Renal pelvis (tissue), 4 donors: ENCODE data around the gene NAALADL2. TPM values are rescaled to one million over a fixed set of nuclear protein-coding genes. Genes with fewer than 3 reads are reported as not detected.
"Not testable (repeated sequence)": the region's sequence is repeated elsewhere in the genome, so short reads cannot be mapped to it uniquely, and the experiment has no call there.

Source experiments
- DNase-seq: peaks from one replicate; pipeline ENCODE4 v3.0.0-alpha.2; 2013
- polyA plus RNA-seq, 3 donors: library from polyadenylated mRNA; unstranded; fragments of 120-200 nt; gene quantifications; one replicate each; pipeline ENCODE4 v1.2.1, GENCODE V29; 2013; ENCODE audit not compliant: insufficient read length in 3 of 3

The NAALADL2 gene
- polyA plus RNA-seq, 3 donors: 16.0 to 21.3 (median 17.7) TPM

DNA sequence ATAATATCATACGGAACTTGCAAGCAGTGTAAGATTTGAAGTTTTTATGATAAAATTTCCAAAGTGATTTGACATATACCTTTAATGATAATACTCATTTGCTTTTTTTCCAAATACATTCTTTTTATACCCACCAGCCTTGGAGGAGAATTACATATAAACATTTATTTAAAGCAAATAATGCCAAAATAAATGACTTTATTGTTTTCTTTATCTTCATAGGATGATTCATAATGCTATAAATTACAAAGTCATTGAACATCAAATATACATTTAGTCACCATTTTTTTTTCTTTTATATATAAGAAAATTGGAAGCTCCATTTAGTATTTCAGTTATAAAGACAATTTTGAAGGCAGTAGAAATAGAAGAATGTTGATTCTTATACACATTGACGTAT lies 450.9 kb downstream of the NAALADL2 start:
- DNase-seq: no peak

DNA sequence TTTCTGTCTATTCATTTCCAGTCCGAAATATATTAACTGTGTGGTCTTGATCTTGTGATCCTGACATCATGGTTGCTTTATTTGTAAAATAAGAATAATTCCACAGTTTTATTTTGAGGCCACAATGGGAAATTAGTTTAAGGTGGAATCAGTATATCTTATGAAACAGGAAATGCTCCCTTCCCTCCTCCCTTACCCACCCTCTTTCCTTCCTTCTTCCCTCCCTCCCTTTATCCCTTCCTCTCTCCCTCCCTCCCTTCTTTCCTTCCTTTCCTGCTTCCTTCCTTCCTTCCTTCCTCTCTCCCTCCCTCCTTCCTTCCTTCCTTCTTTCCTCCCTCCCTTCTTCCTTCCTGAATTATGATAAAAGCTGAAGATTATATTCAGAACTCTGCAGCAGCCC lies 452.3 kb downstream of the NAALADL2 start:
- DNase-seq: no peak

DNA sequence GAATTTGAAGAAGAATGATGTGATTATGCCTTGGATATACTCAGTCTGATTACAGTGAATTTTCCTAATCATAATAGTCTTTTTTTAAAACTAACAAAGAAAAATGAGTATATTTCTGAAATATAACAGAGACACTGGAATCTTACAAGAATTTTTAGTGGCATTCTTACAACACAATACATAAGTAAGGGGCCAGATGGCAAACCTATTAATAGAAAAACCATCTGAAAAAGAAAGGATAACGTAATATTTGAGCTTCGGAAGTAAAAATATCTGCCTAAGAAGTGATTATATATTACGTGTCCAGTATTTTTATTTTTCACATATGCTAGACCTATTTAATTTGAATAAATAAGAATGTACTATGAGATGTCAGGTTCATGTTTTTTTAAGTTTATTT lies 452.8 kb downstream of the NAALADL2 start:
- no peak for DNase-seq

DNA sequence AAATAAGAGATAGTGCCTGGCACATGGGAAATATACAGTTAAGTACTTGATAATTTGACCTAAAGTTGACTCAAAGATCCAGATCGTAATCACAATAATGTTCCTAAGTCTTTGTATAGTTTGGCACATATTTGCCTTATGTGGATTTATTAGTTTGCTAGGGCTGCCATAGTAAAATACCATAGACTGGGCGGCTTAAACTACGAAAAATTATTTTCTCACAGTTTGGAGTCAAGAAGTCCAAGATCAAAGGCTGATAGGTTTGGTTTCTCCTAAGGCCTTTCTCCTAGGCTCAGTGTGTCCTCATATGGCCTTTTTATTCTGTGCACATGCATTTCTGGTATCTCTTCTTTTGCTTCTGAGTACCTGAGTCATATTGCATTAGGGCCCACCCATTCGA lies 453.7 kb downstream of the NAALADL2 start:
- no peak for DNase-seq

DNA sequence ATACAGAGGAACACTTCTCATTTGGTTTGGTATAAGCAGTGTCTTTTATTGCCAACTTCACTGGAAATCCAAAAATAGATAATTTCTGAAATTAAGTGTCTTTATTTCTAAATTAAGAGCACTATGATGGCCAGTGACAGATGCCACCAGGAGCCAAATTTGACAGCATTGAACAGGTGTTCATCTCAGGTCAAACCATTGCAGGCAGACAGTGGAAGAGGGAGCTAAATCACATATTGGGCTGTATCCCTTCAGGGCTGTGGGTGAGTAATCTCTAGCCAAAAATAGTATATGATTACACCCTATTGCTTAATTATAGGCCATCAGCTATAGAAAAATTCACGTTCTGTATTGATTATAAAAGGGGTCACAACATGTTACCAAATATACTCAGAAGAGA lies 457.7 kb downstream of the NAALADL2 start:
- DNase-seq: no peak

DNA sequence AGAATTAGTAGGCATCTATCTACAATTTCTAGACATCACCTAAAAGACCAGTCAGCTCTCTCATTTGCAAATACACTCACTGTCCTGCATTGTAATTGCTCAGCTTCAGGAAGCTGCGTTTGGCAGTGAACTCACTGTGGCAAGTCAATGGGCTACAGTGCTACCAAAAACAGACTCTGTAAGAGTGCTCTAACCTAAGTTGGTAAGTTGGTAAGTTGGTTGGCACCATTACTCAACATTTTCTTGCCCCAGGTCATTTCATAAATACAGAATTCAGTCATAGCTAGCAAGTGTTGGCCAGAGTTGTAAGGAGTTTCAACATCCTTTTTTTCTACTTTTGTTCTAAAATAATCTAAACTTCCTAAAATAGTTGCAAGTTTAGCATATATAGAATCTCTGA lies 466.3 kb downstream of the NAALADL2 start:
- no peak for DNase-seq

DNA sequence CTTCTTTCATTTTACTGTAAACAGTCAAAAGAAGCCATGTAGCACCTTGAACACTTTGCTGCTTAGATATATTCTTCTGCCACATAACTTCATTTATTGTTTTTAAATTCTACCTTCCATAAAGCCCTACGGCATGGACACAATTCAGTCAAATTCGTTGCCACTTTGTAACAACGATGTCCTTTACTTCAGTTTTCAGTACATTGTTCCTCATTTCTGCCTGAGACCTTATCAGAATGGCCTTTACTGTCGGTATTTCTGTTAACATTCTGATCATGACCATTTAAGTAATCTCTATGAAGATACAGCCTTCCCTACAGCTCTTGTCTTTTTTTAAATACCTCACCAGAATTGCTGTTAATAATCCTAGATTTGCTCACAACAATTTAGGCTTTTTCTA lies 466.9 kb downstream of the NAALADL2 start:
- no peak for DNase-seq

DNA sequence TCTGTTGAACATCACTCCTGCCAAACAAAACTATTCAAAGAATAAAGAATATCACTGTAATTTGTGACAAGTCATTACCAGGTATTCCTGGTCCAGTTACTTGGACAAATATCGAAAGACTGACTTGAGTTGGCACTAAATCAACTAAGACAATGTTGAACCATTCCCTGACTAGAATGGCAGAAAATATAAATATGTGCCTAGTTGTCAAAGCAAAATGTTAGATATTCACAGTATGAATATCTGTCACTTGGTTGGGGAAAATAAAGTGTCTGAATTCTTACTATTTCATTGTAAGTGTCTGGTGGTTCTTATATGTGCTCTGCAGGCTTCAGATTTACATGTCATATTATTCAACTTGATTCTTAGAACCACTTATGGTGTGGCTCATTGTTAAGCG lies 470.2 kb downstream of the NAALADL2 start:
- no peak for DNase-seq

DNA sequence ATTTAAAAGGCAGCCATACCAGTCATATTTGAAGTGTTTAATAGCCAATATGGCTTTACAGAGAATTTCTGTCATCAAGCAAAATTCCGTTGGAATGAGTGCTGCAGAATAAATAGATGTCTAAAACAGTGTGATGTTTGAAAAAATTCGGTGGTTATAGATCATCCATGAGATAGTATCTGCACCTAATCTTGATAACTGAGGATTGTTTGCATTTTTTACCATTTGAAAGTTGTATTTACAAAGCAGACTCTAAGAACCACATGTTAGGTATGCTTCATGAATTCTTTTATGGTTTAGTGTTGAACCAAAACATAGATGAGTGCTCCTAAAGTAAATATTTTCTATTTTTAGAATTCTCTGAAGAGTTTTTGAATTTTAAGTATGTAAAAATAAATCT lies 476.1 kb downstream of the NAALADL2 start:
- DNase-seq: no peak

DNA sequence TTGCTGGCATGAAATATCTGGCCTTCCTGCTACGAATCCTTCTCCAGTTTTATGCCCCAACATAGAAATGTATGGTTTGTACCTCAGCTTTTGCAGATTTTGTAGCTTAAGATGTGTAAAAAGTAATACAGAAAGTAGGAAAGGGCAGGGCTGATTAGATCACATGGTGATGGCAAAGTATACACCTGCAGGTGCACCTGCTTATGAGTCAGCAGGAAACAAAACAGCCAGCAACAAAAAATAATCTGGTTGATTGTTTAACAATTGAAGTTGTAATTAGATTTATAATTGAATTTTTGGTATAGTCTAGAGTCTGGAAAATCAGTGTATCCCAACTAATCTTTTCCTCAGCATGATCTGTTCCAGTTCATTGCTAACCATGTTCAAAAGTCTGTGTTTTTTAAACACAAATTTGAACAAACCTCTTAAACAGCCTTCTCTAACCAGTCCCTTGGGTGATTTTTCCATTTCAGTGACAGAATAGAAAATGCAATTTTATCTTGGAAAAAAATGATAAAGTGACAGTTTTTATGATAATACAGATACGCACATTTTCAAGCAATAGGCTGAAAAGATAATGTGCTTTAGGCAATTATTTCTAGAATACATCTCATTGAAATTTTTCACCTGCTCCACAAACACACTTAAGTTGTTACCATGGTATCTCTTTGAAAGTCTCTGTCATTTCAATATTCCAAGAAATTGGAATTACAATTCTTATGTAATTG lies 477.4 kb downstream of the NAALADL2 start:
- no peak for DNase-seq

DNA sequence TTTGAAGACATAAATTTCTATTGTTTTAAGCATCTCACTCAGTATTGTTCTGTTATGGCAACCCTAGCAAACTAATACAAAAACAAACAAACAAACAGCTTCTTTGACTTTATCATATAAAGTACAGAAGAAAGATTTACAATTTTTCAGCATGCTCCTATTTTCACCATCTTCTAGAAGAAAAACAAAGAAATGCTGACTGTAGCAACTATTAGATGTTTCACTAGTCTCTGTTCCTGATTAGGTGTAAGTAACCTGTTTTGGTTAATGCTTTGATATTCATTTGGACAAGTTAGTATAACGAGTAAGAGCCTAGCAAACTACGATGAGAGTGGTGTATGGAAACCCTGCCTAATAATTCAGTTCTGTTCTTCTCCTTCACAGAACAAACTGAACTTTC lies 478.5 kb downstream of the NAALADL2 start:
- DNase-seq: no peak

DNA sequence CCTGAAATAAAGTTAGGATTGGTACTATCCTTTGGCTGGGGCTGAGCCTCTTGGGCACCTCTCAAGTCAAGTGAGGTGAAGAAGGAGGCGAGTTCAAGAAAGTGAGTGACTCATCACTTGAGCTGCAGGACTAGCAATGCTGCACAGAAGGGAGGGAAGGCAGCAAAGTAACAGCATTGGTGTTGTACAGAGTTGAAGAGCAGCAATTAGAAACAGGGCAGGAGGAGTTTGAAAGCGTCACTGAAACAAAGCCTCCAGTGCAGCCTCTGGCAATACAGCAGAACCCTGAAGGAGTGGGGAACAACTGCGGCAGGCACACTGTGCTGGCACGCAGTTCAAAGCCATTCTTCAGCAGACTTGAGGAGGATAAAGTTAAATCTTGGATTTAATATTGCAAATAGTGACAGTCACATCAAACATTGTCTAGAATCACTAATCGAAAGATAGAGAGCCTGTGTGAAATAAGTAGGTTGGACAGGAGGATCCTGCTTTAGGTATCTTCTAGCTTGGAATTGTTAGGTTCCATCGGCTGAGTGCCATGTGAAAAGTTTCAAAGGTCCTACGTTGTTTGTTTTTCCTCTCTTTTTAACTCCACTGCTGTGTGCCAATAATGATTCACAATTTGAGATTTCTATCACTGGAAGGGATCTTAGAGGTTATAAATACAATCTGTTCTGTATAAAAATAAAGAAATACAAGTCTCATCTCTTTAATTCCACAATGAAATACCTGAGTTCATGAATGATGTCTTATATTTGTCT lies 479.8 kb downstream of the NAALADL2 start:
- DNase-seq: no peak

DNA sequence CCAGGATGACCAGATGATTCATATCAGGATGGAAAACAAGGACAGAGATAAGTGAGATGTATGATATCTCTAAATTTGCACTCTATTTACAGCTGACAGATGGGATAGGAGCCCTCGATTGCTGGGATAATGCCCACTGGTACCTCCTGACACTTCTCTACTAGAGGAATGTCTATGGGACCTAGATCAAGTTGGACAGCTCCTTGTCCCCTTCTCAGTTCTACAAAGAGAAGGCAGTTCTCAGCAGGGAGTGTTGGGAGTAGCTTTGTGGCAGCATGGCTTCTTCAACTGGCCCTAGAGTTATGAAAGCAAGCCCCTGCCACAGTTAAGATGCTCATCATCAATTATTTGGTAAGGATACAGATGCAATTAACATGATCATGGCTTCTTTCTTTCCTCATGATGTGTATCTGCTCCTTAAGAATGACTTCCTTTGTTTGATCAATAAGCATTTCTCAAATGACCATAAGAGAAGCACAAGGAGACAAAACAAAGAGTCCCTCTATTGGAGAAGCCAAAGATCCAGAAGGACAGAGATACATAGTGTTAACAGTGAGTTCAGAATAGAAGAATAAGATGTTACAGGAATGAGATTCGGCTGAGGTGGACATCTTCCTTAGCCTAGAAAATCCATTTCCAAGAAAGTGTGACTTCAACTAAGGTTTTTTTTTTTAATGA lies 481.3 kb downstream of the NAALADL2 start:
- no peak for DNase-seq

DNA sequence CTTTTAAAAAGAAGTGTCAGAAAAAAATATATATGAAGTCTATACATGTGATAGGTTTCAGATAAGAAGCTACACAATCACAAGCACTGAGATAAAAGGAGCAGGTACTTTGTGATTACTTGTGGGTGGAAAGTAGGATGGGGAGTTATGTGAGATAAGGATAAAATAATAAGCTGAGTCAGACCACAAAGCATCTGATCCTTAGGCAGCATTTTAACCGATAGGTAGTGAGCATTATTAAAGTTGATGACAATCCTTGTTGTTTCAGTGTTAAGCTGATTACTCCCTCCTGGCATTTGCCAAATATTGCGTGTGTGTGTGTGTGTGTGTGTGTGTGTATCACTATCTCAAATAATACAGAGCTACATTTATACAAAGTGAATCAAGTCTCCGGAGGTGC lies 483.1 kb downstream of the NAALADL2 start:
- DNase-seq: no peak

DNA sequence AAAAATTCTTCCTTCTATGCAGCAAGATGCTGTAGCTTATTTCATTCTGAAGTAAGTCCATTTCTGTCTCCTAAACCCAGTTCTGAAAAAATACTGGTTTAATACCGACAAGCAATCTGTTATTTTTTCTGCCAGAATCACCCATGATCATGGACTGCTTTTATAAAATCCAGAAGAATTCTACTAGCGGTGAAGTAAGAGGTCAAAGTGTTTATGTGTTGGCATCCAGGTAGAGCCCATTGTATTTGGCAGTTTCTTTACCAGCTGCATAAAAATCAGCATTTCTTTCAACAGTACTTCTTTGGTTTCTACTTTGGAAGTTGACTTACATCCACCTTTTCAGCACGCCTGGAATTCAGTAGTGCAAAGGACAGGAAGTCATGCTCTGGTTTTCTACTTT lies 484.8 kb downstream of the NAALADL2 start:
- no peak for DNase-seq

DNA sequence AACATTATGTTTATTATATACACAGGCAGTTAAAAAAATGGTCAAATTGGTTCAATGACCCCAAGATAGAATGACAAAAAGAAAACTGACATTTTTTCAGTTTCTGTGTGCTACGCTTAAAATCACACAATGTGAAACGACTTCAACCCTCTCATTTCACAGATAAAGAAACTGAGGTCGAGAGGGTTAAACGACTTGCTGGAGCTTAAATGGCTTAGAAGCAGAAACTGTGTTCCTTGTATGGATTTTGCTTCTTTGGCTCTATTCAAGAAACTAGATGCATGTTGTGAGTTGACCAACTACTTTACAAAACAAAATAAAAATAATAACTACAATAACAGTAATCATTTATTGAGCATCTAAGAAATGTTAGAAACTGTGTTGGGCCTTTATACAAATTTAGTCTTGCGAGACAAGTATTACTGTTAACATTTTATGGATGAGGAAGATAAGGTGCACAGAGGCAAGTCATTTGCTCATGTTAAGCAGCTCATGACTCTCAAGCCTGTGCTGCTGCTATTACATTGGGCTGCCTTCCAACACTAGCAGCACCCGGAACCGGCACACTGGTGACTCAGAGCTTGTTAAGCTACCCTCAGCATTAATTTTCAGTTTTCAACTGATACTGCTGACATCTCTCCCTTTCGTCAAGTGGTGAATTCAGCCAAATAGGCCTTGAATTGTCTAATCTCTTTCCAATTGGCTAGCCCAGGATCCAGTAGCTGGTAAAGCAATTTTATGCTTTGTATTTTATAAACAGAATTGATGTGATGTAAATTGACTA lies 487.6 kb downstream of the NAALADL2 start:
- DNase-seq: peak; percentile 9

DNA sequence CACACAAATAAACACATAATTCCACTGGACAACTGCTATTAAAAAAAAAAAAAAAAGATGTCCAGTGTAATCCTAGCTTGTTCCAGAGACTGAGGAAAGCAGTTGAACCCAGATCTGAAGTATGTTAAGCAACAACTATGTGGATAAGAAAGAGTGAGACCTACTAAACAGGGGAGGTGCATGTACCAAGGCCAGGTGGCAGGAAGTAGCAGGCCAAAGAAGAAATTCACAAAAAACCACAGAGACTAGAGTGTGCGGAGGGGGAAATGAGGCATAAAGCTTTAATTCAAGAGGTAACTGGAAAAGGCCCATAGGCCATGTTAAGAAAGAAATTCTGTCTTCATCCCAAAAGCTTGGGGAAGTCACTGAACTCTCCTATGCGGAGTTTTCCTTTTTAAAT lies 490.0 kb downstream of the NAALADL2 start:
- no peak for DNase-seq

DNA sequence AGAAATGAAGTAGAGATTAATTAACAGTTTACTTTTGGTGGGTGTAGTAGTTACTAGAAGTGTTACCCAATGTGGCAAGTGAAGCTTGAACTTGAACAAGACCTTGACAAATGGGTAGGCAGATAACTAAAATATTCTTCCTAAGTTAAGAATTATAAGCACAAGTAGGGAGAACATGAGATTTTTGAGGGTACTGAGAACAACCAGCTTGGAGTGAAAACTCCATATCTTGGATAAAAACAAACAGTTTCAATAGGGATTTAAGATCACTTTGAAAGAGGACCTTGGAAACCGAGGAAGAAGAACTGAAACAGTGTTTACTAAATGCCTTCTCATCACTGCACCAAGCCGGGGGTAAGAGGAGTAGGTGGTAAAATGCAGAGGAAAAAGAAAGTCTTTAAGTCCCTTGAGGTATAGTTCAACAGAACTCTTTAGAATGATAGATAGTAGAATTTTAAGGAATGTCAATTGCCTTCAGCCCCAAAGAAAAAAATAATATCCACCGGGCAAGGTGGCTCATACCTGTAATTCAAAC lies 496.7 kb downstream of the NAALADL2 start:
- DNase-seq: no peak

DNA sequence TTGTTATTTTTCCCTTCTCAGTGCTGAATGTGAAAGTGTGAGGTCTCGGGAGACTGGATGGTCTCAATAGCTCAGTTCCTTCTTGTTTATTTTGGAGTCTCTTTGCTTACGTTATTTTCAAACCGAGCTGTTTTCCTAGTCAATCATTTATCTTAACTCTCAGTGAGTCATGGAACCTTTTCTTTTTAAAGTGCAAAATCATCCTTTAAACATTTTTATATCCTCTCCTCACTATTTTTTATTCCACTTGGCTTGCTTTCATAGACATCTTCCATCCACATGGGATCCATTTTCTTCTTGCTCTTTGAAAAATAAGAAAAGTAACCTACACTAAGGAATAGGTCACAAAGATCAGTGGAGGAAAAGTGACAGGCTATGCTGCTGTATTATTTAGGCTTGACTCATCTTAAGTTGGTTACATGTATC lies 497.8 kb downstream of the NAALADL2 start:
- no peak for DNase-seq

DNA sequence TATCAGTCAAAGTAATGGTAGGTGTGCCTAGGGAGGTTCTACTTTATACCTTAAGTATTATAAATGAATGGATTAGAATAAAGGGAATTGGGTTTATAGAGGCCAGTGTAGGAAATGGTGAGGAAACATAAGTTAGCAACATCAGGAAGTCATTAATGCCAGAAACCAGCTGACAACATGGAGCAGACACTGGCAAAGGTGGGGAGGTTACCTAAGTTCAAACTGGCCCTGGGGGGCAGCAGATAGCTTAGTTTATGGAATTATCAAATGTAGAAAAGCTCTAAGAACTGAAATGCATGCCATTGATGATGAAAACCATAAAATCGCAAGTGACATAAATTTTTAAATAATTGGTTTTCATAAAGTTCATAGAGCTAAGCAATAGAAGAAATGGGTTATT lies 498.6 kb downstream of the NAALADL2 start:
- no peak for DNase-seq

DNA sequence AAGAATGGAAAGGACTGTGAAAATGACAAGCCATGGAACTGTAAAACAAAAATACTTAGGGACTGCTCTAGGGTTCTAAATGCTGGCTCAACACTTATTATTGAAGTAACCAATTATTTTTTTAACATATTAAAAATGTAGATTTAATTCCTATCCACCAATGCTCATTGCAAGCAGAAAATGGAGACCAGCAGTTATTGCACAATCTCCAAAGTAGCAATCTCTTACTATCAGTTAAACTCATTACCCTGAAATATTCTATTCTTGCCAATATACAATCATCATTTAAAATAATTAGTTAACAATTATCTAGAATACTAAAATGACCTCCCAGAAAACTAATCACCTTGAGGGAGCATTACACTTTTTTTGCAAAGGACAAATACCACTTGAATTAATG lies 499.8 kb downstream of the NAALADL2 start:
- no peak for DNase-seq

DNA sequence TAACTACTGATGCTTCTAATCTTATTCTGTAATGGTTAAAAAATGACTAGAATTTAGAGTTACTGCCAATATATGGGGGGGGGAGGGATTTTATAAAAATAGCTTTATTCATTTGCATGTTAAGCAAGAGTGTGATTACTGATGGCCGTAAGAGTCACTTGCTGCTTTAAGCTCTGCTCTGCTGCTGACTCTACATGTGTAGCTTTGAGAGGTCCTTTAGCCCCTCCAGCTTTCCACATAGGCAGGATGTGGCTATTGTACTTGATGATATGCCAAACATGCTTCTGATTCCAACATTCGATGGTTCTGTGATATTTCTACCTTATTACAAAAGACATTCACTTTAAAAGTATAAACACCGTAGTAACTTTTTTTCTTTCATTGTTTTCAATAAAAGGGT lies 511.3 kb downstream of the NAALADL2 start:
- not testable (repeated sequence) for DNase-seq
